H1 (cell line): ENCODE measurements around the gene CHRNA5. TPM values are rescaled to one million over a fixed set of nuclear protein-coding genes. Genes with fewer than 3 reads are reported as not detected.

Experiments used
- FOSL1 ChIP-seq: IDR thresholded peaks from 2 replicates; pipeline ENCODE4 v1.6.1; 2011; ENCODE audit warnings: mild to moderate bottlenecking, low read depth, low read length, moderate library complexity; ENCODE audit not compliant: insufficient read depth
- HDAC6 ChIP-seq: IDR thresholded peaks from one replicate; pipeline ENCODE4 v1.7.1; 2012; ENCODE audit warnings: low read depth, mild to moderate bottlenecking, inconsistent platforms, low read length, moderate library complexity
- ZNF274 ChIP-seq: IDR thresholded peaks from 2 replicates; pipeline ENCODE4 v1.7.0; 2012; ENCODE audit warnings: low read length, borderline replicate concordance; ENCODE audit errors: extremely low read depth
- polyA plus RNA-seq, 7 experiments: library from polyadenylated mRNA; depleted of rRNA in 3 of 7; stranded (reverse) in 5 of 7; unstranded in 2 of 7; fragments of >200 nt in 5 of 7; fragments of 200-250 nt in 2 of 7; gene quantifications; 1 replicate in 5 of 7; 2 replicates in 1 of 7; 4 replicates in 1 of 7; pipeline versions ENCODE4 v1.2.1 to v1.2.3, GENCODE V29; 2011 to 2013; ENCODE audit warnings: missing spikeins in 2 of 7, mixed read lengths in 2 of 7
- total RNA-seq: library from RNA; stranded (reverse); fragmentation: NEBNext Ultra II Directional; extraction: Animal tissue kit (Norgen Biotek cat#: 25700); gene quantifications from 2 replicates; pipeline ENCODE4 v1.2.1, GENCODE V29; 2021
- TF ChIP-seq, protein P1 (sequence below): IDR thresholded peaks from 2 replicates; pipeline ENCODE4 v1.6.1; 2011; ENCODE audit warnings: low read depth, mild to moderate bottlenecking, low read length; ENCODE audit not compliant: insufficient read depth

Gene CHRNA5
- total and polyA plus RNA-seq, 2 of the 8 experiments (the other 6 are each of a cell fraction or from before 2014, with no cell fraction given): 13.5 to 31.4 TPM

DNA sequence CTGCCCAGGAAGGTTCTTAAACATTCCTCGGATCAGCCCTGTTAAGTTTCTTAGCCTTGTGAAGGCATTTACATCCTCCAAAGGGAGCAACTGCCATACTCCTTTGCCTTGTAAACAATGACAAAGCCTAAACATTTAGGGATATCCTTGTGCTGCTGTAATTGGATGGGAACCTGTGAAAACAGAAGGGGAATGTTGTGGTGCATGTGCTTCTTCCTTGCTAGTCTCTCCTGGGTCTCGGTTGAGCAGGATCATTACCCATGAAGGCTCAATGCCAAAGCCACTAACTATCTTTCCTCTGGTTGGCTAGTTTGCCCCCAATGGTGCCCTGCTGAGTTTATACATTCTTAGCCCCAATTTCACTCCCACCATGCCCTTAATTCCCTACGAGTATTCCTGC, 38.1 kb downstream of the CHRNA5 start (continued):
- TF ChIP-seq ZNF274: no peak
- TF ChIP-seq, protein P1, sequence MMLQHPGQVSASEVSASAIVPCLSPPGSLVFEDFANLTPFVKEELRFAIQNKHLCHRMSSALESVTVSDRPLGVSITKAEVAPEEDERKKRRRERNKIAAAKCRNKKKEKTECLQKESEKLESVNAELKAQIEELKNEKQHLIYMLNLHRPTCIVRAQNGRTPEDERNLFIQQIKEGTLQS: no peak
- no peak for TF ChIP-seq HDAC6
- TF ChIP-seq FOSL1: no peak
